IPS-18a (cell line): ENCODE measurements around the gene NETO2.

Experiments
- H3K27ac ChIP-seq: one replicate; pipeline ENCODE4 v1.5.1; 2013; ENCODE audit warnings: low read length
- H3K27me3 ChIP-seq: one replicate; pipeline ENCODE4 v1.6.1; 2013; ENCODE audit warnings: mild to moderate bottlenecking, low read length; ENCODE audit not compliant: control insufficient read depth, insufficient read depth
- H3K36me3 ChIP-seq: one replicate; pipeline ENCODE4 v1.6.1; 2013; ENCODE audit warnings: low read depth, low read length; ENCODE audit not compliant: control insufficient read depth
- H3K4me1 ChIP-seq: one replicate; pipeline ENCODE4 v1.6.1; 2013; ENCODE audit warnings: low read depth, low read length; ENCODE audit not compliant: control insufficient read depth
- H3K4me3 ChIP-seq: one replicate; pipeline ENCODE4 v1.5.1; 2013; ENCODE audit warnings: low read length
- H3K9ac ChIP-seq: one replicate; pipeline ENCODE4 v1.6.1; 2013; ENCODE audit warnings: mild to moderate bottlenecking, low read length, moderate library complexity
- H3K9me3 ChIP-seq: one replicate; pipeline ENCODE4 v1.6.1; 2013; ENCODE audit warnings: low read depth, low read length; ENCODE audit not compliant: control insufficient read depth

The NETO2 gene

GRCh38 chr16:47037396-47037745 lies 106.4 kb downstream of the NETO2 start:
- no peak overlapping the region for H3K27ac ChIP-seq
- no peaks in the 10 kb centered on the region for H3K36me3 ChIP-seq
- peak overlapping the region; percentile 69 for H3K4me3 ChIP-seq
- no peaks in the 10 kb centered on the region for H3K9me3 ChIP-seq
- H3K4me1 ChIP-seq: no peaks in the 10 kb centered on the region
- peaks cover 16% of the 10 kb centered on the region for H3K27me3 ChIP-seq
- H3K9ac ChIP-seq: peak overlapping the region; percentile 14

DNA sequence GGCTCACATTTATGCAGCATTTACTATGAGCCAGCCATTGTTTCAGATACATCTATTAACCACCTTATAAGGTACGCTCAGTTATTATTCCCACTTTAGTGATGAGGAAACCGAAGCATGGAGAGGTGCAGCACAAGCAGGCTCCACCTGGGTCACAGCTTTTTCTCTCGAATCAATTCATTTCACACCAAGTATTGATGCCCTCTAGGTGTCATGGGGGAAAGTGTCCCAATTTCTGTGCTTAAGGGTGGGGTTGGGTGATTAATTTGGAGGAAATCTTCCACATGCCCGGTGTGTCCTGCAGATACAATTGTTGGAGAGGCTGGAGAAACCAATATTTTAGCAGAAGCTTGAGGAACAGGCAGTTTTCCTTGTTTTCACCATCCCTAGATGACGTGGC lies 107.5 kb downstream of the NETO2 start:
- Histone ChIP-seq H3K9me3 (no peaks in the 10 kb centered on the region), H3K4me1 (no peaks in the 10 kb centered on the region), H3K27ac (no peak overlapping the region), H3K27me3 (peaks cover 16% of the 10 kb centered on the region), H3K9ac (no peak overlapping the region), H3K4me3 (no peak overlapping the region), H3K36me3 (no peaks in the 10 kb centered on the region)

GRCh38 chr16:47035436-47035835 lies 108.3 kb downstream of the NETO2 start:
- H3K4me1 ChIP-seq: no peaks in the 10 kb centered on the region
- peaks cover 16% of the 10 kb centered on the region for H3K27me3 ChIP-seq
- H3K36me3 ChIP-seq: no peaks in the 10 kb centered on the region
- no peak overlapping the region for H3K9ac ChIP-seq
- H3K27ac ChIP-seq: no peak overlapping the region
- H3K9me3 ChIP-seq: no peaks in the 10 kb centered on the region
- no peak overlapping the region for H3K4me3 ChIP-seq

DNA sequence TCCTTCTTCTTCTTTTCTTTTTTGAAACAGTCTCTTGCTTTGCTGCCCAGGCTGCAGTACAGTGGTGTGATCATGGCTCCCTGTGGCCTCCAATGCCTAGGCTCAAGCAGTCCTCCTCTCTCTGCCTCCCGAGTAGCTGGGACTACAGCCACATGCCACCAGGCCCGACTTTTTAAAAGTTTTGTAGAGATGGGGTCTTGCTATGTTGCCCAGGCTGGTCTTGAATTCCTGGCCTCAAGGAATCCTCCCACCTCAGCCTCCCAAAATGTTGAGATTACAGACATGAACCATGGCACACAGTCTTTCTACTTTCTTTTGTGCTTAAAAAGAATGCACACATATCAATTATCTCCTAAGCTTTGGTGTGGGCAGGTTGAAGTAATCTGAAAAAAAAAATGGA lies 109.3 kb downstream of the NETO2 start:
- H3K9me3 ChIP-seq: no peaks in the 10 kb centered on the region
- no peak overlapping the region for H3K9ac ChIP-seq
- H3K4me3 ChIP-seq: no peak overlapping the region
- no peak overlapping the region for H3K27ac ChIP-seq
- no peaks in the 10 kb centered on the region for H3K4me1 ChIP-seq
- no peaks in the 10 kb centered on the region for H3K36me3 ChIP-seq
- peaks cover 16% of the 10 kb centered on the region for H3K27me3 ChIP-seq

DNA sequence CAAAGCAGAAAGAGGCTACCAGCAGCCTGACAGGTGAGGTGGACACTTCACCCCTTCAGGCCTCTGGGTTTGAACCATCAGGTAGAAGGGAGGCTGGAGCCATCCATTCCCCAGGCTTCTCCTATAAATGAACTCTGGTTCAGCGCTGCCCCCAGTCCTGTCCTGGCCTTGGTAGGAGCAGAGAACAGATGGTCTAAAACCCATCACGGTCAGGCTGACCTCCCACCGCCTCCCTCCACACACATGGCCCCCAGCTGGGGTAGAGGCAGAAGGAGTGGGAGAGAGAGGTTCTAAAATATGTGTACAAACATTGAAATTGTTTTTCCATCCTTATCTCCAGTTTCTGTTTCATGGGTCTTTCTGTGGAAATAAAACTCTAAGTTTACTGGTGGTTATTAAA lies 110.6 kb downstream of the NETO2 start:
- H3K9ac ChIP-seq: no peak overlapping the region
- no peaks in the 10 kb centered on the region for H3K36me3 ChIP-seq
- H3K4me1 ChIP-seq: no peaks in the 10 kb centered on the region
- H3K27me3 ChIP-seq: peaks cover 13% of the 10 kb centered on the region
- H3K27ac ChIP-seq: no peak overlapping the region
- no peaks in the 10 kb centered on the region for H3K9me3 ChIP-seq
- no peak overlapping the region for H3K4me3 ChIP-seq

DNA sequence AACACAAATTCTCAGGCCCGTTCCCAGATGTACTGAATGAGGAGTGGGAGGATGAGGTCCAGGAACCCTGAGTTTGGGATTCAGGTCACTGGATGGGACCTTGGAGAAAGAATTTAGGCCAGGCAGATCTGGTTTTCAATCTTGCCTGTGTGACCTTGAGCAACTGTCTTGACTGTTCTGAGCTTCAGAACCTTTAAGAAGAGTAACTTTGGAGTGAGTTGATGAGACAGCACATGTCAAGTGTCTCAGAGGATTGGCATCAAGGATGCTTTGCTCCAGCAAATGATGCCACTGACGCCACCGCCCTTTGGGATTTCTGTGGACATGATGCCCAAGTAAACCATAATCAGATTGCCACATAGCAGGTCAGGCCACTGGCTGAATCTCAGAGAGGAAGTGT lies 114.0 kb downstream of the NETO2 start:
- Histone ChIP-seq H3K4me3 (no peak overlapping the region), H3K9ac (no peak overlapping the region), H3K36me3 (no peaks in the 10 kb centered on the region), H3K9me3 (no peaks in the 10 kb centered on the region), H3K4me1 (no peaks in the 10 kb centered on the region), H3K27ac (no peak overlapping the region), H3K27me3 (no peaks in the 10 kb centered on the region)

- Histone ChIP-seq H3K36me3 (no peaks in the 10 kb centered on the region), H3K27me3 (no peaks in the 10 kb centered on the region), H3K4me1 (no peaks in the 10 kb centered on the region), H3K27ac (no peak overlapping the region), H3K9ac (no peak overlapping the region), H3K9me3 (no peaks in the 10 kb centered on the region), H3K4me3 (no peak overlapping the region)
These were observed 114.9 kb downstream of the NETO2 start for GRCh38 chr16:47028767-47029377.
